Measurements from ENCODE around the gene C2orf68.
"Not testable (repeated sequence)": the region's sequence is repeated elsewhere in the genome, so short reads cannot be mapped to it uniquely, and the experiment has no call there.

The C2orf68 gene

DNA sequence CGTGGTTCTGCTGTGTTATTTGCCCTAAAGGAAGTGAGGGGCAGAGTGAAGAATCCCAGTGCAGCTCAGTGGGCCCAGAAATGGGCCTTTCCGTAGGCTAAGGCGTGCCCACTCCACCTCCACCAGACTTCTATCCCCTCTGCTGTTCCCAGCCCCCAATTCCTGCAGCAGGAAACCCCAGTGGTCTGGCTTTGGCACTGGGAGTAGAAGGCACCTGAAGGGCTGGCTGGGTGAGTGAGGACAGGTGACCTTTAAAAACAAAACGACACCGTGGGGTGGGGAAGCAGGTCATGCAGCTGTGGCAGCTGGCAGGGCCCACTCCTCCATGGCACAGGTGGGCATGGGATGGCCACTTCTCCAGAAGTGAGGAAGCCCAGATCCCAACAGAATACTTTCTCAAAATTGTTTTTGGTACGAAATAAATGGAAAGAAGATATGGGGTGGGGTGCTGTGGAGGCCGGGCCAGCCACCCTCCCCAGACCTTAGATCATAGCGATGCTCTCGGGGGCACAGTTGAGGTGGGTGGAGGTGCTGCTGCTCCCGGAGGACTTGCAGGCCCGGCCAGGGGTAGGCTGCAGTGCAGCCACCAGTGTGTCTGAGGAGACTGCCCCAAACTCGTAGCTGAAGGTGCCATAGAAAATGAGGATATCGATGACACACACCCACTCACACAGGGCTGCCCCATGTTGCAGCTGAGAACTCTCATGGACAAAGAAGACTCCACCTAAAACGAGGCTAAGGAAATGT lies 13.1 kb downstream of the C2orf68 start:
- DNase-seq: no peak

- no peak for DNase-seq
These were observed 14.6 kb downstream of the C2orf68 start for GRCh38 chr2:85597241-85597640.

GRCh38 chr2:85596486-85597143 lies 15.3 kb downstream of the C2orf68 start:
- DNase-seq: no peak

DNA sequence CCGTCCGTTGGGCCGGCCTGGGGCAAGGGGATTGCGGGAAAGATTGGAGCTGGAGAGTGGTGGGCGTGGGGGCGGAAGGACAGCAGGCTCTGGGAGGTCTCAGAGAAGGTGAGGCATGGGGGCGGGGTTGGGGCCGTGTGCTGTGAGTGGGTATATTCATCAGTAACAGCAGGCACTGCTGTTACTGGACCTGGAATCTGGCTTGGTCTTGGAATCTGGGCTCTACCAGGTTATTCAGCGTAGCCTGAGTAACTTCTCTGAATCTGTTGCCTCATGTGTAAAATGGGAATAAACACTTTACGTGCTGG lies 15.9 kb downstream of the C2orf68 start:
- DNase-seq: no peak

DNA sequence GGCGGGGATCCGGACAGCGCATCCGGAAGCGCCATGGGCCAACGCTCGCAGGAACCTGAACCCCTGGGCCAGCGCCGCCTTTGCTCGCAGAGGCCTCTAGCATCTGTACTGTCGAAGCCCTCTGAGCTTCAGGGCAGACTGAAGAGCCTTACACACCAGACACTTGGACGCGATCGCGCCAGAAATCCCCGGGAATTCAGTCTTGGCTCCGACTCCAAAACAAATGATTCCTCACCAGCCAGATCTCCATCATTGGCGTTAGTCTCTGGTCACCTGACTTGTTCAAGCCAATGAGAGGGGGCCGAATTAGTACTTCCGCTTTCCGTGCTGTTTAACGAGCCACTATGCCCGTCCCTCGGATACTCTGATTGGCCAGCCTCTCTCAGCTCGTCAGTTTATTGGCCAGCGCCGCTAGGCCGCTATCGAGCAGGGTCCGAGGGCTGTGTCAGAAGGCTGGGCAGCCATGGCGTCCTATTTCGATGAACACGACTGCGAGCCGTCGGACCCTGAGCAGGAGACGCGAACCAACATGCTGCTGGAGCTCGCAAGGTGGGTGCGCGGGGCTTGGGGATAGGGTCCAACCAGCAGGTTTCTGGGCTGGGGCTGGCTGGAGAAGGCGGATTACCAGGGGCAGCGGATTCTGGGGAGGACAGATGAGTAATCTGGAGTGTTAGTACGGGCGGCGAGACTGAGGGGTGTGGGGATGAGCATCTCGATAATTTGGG lies 16.4 kb downstream of the C2orf68 start, which contains the start of gene RNF181:
Gene RNF181, plus strand, starts transcription at position 445 of the 725 bp plus-strand sequence. Its CDS starts 19 bp downstream, at position 464.
- DNase-seq: peak; percentile 89

GRCh38 chr2:85594715-85595300 lies 17.1 kb downstream of the C2orf68 start:
- no peak for DNase-seq

- no peak for DNase-seq
These were observed 18.8 kb downstream of the C2orf68 start for GRCh38 chr2:85593023-85593422.

DNA sequence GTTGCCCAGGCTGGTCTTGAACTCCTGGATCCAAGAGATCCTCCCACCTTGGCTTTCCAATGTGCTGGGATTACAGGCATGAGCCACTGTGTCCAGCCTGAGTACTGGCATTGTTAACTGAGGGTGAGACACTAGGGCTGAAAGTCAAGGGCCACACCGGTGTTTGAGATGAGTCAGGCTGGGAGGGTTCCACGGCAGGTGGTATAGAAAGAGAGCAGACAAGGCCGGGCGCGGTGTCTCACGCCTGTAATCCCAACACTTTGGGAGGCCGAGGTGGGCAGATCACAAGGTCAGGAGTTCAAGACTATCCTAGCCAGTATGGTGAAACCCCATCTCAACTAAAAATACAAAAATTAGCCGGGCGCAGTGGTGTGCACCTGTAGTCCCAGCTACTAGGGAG lies 19.6 kb downstream of the C2orf68 start:
- not testable (repeated sequence) for DNase-seq

GRCh38 chr2:85591563-85591962 lies 20.3 kb downstream of the C2orf68 start:
- DNase-seq: no peak

GRCh38 chr2:85590950-85591349 lies 20.9 kb downstream of the C2orf68 start:
- no peak for DNase-seq

DNA sequence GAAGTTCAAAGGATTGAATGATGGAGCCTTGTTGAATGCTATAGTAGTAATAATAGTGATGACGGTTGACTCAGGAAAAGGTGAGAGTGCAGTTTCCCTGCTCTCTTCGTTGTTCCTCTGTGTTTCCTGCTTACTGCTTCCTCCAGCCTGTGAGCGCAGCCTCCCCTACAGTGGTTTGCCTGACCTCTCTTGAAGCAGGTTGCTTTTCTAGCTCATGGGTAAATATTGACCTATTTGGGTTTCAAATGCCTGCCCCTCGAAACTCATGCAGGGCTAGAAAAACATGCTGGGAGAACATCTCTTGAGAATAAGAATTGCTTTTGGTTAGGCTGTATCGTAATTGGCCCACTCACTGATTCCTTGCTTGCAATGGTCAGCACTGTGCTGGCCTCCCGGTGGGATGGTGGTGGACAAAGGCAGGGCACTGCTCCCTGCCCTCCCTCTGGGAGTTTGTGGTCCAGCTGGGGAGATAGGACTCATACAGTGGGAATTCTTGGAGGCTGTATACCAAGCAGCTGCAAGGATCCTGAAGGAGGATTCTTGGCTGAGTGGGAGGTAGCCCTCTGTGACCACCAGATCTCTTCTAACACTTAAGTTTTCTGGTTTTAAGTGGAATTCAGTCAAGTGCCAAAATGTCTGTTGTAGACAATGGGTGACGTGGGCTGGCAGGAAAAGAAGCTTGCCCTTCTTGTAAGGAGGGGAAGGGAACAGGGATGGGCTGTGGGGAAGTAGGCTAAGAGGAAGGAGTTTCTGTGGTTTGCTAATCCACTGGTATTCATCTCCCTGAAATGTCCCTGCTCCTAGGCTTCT lies 21.7 kb downstream of the C2orf68 start:
- no peak for DNase-seq

DNA sequence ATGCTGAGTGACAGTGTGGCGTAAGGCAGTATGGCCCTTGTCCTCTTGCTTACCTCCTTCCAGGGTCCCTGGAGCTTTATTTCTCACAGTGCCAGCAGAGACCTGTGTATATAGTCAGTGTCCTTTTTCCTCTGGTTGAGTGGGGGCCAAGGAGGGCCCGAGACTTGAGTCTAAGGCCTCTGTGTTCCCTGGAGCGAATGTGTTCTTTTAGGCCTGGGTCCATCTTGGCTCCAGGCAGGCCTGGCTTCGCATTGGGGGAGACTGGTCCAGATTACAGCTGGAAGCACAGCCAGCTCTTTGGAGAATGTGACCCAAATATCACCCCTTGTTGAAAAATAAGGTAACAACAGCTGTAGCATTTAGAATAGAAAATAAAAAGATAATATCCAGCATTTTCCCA lies 22.7 kb downstream of the C2orf68 start:
- DNase-seq: no peak

DNA sequence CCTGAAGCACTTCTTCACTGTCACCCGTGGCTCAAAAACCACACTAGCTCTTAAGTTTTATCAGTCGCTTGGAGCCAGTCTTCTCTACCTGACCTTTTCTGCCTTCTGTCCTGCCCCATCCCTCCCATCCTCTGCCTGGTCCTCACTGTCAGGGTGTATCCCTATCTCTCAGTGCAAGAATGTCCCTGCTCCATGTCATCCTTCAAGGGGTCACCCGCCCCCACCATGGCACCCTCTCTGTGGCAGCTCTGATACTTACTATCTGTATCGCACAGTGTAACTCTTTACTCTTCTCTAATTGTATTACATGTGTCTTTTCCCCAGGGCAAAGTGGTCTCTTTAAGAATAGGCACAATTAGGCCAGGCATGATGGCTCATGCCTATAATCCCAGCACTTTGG lies 23.2 kb downstream of the C2orf68 start:
- no peak for DNase-seq

DNA sequence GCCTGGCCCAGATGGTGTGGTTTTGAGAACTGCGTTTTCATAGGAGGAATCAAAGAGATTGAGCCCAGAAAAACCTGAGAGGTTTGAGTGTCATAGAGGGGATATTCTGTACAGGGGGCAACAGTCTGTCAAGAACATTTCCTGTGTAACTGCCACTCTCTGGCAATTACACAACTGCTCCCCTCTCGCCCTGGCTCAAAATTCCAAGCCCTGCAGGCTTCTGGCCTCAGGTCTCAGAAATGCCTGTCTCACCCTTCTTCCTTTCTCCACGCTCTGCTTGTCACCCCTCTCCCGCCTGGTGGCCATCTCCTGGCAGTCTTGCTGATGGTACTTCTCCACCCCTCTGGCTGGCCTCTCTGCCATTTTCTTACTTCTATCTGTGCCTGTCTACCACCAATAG lies 23.6 kb downstream of the C2orf68 start:
- DNase-seq: no peak

GRCh38 chr2:85585781-85586105 lies 26.1 kb downstream of the C2orf68 start:
- no peak for DNase-seq

- no peak for DNase-seq
These were observed 26.7 kb downstream of the C2orf68 start for GRCh38 chr2:85584857-85585780.

- no peak for DNase-seq
These were observed 27.5 kb downstream of the C2orf68 start, which contains the start of gene VAMP5 for GRCh38 chr2:85584354-85584856. Gene VAMP5, plus strand, starts transcription at chr2:85584431. Its CDS starts 60 bp downstream, at chr2:85584491.

DNA sequence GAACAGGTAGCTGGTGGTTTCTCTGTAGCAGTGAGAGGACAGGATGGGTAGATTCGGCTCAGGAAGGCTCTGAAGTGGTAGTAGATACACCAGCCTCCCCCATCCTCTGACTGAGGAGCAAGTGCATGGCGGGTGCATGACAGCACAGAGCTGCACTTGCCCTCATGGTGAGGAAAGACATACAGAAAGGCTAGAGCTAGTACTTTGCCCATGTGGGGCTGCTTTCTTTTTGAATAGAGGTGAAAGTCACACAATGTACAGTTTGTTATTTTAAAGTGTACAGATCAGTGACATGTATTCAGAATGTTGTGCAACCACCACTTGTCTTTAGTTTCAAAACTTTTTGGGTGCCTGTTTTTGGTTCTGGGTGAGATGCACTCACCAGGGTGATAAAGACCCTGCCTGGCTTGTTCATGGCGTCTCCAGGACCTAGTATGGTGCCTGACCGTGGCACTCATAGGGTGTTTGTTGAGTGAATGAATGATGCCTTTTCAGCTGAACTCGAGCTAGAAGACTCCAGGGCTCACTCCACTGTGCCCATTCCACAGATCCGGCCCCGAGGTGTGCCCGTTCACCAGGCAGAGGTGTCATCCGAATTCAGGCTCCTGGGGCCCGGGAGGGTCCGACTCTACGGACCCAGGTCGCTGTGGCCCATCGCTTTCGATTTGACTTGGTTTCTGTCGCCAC lies 28.1 kb downstream of the C2orf68 start:
- peak; percentile 23 for DNase-seq

DNA sequence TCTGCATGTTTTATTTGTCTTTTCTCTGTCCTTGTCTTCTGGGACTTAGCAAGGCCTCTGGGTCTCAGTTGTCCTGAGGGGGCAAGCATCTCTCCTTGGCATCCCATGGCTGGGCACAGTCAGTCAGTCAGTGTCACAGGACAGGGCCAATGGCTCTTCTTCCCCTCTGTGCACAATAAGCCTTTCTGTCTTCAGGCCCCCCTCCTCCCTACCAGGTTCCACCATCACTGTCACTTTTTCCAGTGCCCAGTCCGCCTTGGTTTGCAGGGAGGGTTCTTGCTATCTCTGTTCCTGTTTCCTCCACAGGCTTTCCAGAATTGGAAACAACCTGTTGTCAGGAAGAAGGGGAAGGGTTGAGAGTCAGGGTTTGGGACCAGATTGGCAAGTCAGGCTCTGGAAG lies 29.4 kb downstream of the C2orf68 start:
- DNase-seq: no peak

GRCh38 chr2:85580206-85580605 lies 31.7 kb downstream of the C2orf68 start:
- DNase-seq: no peak

All from effector CD8-positive, alpha-beta T cell (primary cell).